NOMO-1 treated with DMSO at 0.1 percent for 48 hours (cell line): Measurements from ENCODE around the gene CRACDL.
"Not testable (repeated sequence)": the region's sequence is repeated elsewhere in the genome, so short reads cannot be mapped to it uniquely, and the experiment has no call there.

Experiments
- DNase-seq: peaks from one replicate; lab custom pipeline; 2025; ENCODE audit not compliant: unreplicated experiment; lab: John Stamatoyannopoulos, UW

The CRACDL gene

GRCh38 chr2:98907966-98908905, 27.8 kb downstream of the CRACDL start:
- no peak for DNase-seq

GRCh38 chr2:98907385-98907784, 28.6 kb downstream of the CRACDL start:
- no peak for DNase-seq

GRCh38 chr2:98903767-98904485, 32.1 kb downstream of the CRACDL start:
- no peak for DNase-seq

GRCh38 chr2:98903064-98903355, 33.0 kb downstream of the CRACDL start:
- no peak for DNase-seq

- no peak for DNase-seq
Observed at GRCh38 chr2:98902209-98903063, 33.6 kb downstream of the CRACDL start.

- DNase-seq, result no peak
Observed at GRCh38 chr2:98901702-98902101, 34.3 kb downstream of the CRACDL start.

GRCh38 chr2:98901291-98901690, 34.7 kb downstream of the CRACDL start:
- no peak for DNase-seq

GRCh38 chr2:98900721-98901120, 35.3 kb downstream of the CRACDL start:
- DNase-seq, result no peak

- DNase-seq, result not testable (repeated sequence)
Observed at GRCh38 chr2:98899703-98900078, 36.3 kb downstream of the CRACDL start.

- DNase-seq, result no peak
Observed at GRCh38 chr2:98899041-98899702, 36.9 kb downstream of the CRACDL start.

GRCh38 chr2:98898423-98898841, 37.6 kb downstream of the CRACDL start:
- DNase-seq, result no peak

- no peak for DNase-seq
Observed at GRCh38 chr2:98897746-98898145, 38.3 kb downstream of the CRACDL start.

- DNase-seq, result no peak
Observed at GRCh38 chr2:98896944-98897343, 39.1 kb downstream of the CRACDL start.

GRCh38 chr2:98896416-98896815, 39.6 kb downstream of the CRACDL start:
- no peak for DNase-seq

- DNase-seq, result no peak
Observed at GRCh38 chr2:98895901-98896300, 40.1 kb downstream of the CRACDL start.

GRCh38 chr2:98895221-98895620, 40.8 kb downstream of the CRACDL start:
- DNase-seq, result no peak

- no peak for DNase-seq
Observed at GRCh38 chr2:98894331-98895000, 41.6 kb downstream of the CRACDL start.

GRCh38 chr2:98893911-98894321, 42.1 kb downstream of the CRACDL start:
- peak; percentile 53 for DNase-seq

GRCh38 chr2:98892871-98893270, 43.2 kb downstream of the CRACDL start:
- DNase-seq, result no peak

- peak; percentile 73 for DNase-seq
Observed at GRCh38 chr2:98891591-98891990, 44.4 kb downstream of the CRACDL start.
